Stomach (tissue), 9 donors: Measurements from ENCODE around the gene NTNG1. TPM values are rescaled to one million over a fixed set of nuclear protein-coding genes. Genes with fewer than 3 reads are reported as not detected.
A peak's percentile ranks its signal among the peaks of the same experiment; 100 is the strongest.

Experiments used
- DNase-seq, 2 donors: peaks; one replicate each; pipeline versions ENCODE4 v3.0.0 to v3.0.0-alpha.2; 2013 to 2019
- H3K27ac ChIP-seq, 5 donors: fragments of 200-600 bp in 4 of 5; sonication (generic) in 4 of 5; one replicate each; pipeline ENCODE4 v1.5.1; 2013 to 2019; ENCODE audit warnings: mild to moderate bottlenecking in 1 of 5, moderate library complexity in 1 of 5
- H3K27me3 ChIP-seq, 3 donors: fragments of 200-600 bp; sonication (generic); one replicate each; pipeline ENCODE4 v1.5.1; 2017 to 2019; ENCODE audit warnings: mixed run types in 1 of 3
- H3K36me3 ChIP-seq, 4 donors: fragments of 200-600 bp; sonication (generic); 1 replicate in 3 of 4; 2 replicates in 1 of 4; pipeline ENCODE4 v1.5.1; 2016 to 2019
- H3K4me1 ChIP-seq, 4 donors: fragments of 200-600 bp; sonication (generic); one replicate each; pipeline ENCODE4 v1.5.1; 2016 to 2019
- H3K4me3 ChIP-seq, 4 donors: fragments of 200-600 bp; sonication (generic) in 3 of 4; one replicate each; pipeline ENCODE4 v1.5.1; 2016 to 2019; ENCODE audit warnings: mild to moderate bottlenecking in 1 of 4
- H3K9me3 ChIP-seq, 4 donors: fragments of 200-600 bp; sonication (generic); one replicate each; pipeline ENCODE4 v1.5.1; 2016 to 2019
- CTCF ChIP-seq, 7 experiments: fragments of 450-650 bp in 4 of 7; fragments of 200-600 bp in 3 of 7; sonication (generic) in 3 of 7; IDR thresholded peaks; one replicate each; pipeline ENCODE4 v1.5.1; 2016 to 2019; ENCODE audit warnings: antibody characterized with exemption in 7 of 7, control low read depth in 2 of 7, mild to moderate bottlenecking in 1 of 7
- EP300 ChIP-seq: sonication (generic); formaldehyde crosslinking; IDR thresholded peaks from one replicate; pipeline ENCODE4 v1.6.1; 2017; ENCODE audit warnings: antibody characterized with exemption
- POLR2A ChIP-seq, 4 donors: fragments of 450-650 bp; IDR thresholded peaks; one replicate each; pipeline ENCODE4 v1.6.1; 2016; ENCODE audit warnings: antibody characterized with exemption in 4 of 4, control low read depth in 2 of 4, mild to moderate bottlenecking in 1 of 4, moderate library complexity in 1 of 4
- POLR2AphosphoS5 ChIP-seq, 3 donors: sonication (generic); formaldehyde crosslinking; IDR thresholded peaks; one replicate each; pipeline ENCODE4 v1.6.1; 2016; ENCODE audit warnings: antibody characterized with exemption in 3 of 3
- WGBS, 5 donors: extraction: QIAGEN DNeasy Blood & Tissue Kit in 3 of 5; methylation state at CpG; one replicate each; pipeline versions ENCODE4 v1.1.5 to v1.1.7; 2013 to 2018; 5-methylcytosine and 5-hydroxymethylcytosine counted together
- intact Hi-C: fragments of 100-400 bp; cut with DNase I; formaldehyde crosslinking; loops from one replicate; pipeline ENCODE4 v1.15.1; 2023; ENCODE audit warnings: low total_unique reads
- polyA plus RNA-seq, 3 donors: library from polyadenylated mRNA; stranded (reverse); fragments of 200-250 nt; gene quantifications; one replicate each; pipeline ENCODE4 v1.2.3, GENCODE V29; 2013
- total RNA-seq, 5 donors: library from RNA; depleted of rRNA; stranded (reverse); fragments of >200 nt; gene quantifications; one replicate each; pipeline versions ENCODE4 v1.1.0 to v1.2.3, GENCODE V29; 2014 to 2016
- donor health status: healthy with polysubstance abuse.
- donor health status: Bipolar disorder and iron deficiency.
- donor health status: healthy.

Gene NTNG1
- total and polyA plus RNA-seq, 8 donors: 0.23 to 2.0 (median 0.58) TPM; not detected in 3

DNA sequence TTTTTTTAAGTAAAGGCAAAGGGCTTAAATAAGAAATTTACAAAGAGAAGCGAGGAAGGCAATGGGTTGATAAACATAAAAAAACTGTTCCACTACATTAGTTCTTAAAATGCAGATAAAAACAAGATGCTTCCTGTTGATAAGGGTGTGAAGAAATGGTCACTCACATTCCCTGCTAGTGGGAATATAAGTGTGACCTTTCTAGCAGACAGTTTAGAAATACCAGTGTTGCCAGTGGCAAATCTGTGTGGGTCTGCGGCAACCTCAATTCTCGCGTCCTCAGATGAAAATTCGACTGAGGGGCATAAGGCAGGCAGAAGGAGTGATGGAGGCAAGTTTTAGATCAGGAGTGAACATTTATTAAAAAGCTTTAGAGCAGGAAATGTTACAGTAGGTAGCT lies 151.1 kb downstream of the NTNG1 start:
- H3K4me3 ChIP-seq: no peak overlapping the region
- H3K36me3 ChIP-seq: no peaks in the 10 kb centered on the region
- no peak overlapping the region for H3K27ac ChIP-seq
- 71 to 88% (median 81%) methylated on average over 5 of the region's 5 CpGs for WGBS, 5 donors
- no peaks in the 10 kb centered on the region for H3K9me3 ChIP-seq
- intact Hi-C loops: no loop called here
- TF ChIP-seq POLR2AphosphoS5 (IDR thresholded peaks at IDR 0.05) (no peak), CTCF (IDR thresholded peaks at IDR 0.05) (no peak), POLR2A (IDR thresholded peaks at IDR 0.05) (no peak), EP300 (no peak)
- DNase-seq: no peak
- H3K4me1 ChIP-seq: no peaks in the 10 kb centered on the region
- no peaks in the 10 kb centered on the region for H3K27me3 ChIP-seq

DNA sequence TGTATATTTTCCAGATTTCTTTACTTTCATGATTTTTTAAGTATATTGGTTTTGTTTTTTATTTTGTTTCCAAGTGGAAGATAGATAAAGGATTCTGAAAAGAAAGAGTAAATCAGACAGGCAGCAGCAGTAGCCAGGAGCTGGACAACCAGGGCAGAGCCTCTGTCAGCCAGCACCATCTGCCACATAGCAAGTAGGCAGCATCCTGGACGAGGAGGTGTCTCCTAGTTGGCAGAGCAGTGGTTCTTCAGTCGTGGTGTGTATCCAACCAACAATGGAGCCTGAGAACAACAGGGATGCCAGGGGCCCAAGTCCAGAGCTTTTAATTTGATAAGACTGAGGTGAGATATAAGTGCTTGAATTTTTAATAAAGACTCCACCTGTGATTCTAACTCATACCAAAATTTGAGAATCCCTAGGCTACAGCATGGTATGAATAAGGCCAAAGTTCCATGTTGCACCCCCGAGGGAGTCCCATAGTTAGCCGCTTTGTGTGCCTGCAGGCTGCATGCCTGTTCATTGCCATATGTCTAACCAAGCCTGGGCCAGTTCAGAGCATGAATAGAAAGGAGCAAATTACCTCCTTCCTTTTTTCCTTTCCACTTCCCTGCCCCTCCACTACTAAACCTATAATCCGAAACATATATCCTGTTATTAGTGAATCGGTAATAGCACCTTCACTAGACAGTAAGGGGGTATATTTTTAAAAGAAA lies 153.2 kb downstream of the NTNG1 start:
- intact Hi-C loops: no loop called here
- no peaks in the 10 kb centered on the region for H3K9me3 ChIP-seq
- DNase-seq: no peak
- no peaks in the 10 kb centered on the region for H3K27me3 ChIP-seq
- no peaks in the 10 kb centered on the region for H3K36me3 ChIP-seq
- no peak overlapping the region for H3K4me3 ChIP-seq
- 63 to 83% (median 74%) methylated on average over 6 of the region's 6 CpGs for WGBS, 5 donors
- TF ChIP-seq EP300: no peak
- TF ChIP-seq POLR2A (IDR thresholded peaks at IDR 0.05): no peak
- no peak for TF ChIP-seq CTCF (IDR thresholded peaks at IDR 0.05)
- TF ChIP-seq POLR2AphosphoS5 (IDR thresholded peaks at IDR 0.05): no peak
- H3K4me1 ChIP-seq: no peaks in the 10 kb centered on the region
- no peak overlapping the region for H3K27ac ChIP-seq

- DNase-seq: peak in 1 of 2 donors; percentile 37
- no peak overlapping the region for H3K27ac ChIP-seq
- no peak for TF ChIP-seq CTCF (IDR thresholded peaks at IDR 0.05)
- TF ChIP-seq POLR2AphosphoS5 (IDR thresholded peaks at IDR 0.05): no peak
- TF ChIP-seq POLR2A (IDR thresholded peaks at IDR 0.05): no peak
- no peak for TF ChIP-seq EP300
- no peaks in the 10 kb centered on the region for H3K27me3 ChIP-seq
- intact Hi-C loops: no loop called here
- WGBS, 5 donors: 77 to 88% (median 86%) methylated on average over 1 of the region's 1 CpG
- H3K36me3 ChIP-seq: no peaks in the 10 kb centered on the region
- no peaks in the 10 kb centered on the region for H3K4me1 ChIP-seq
- no peak overlapping the region for H3K4me3 ChIP-seq
- H3K9me3 ChIP-seq: no peaks in the 10 kb centered on the region
Observed at GRCh38 chr1:107294686-107295085, 153.8 kb downstream of the NTNG1 start.

DNA sequence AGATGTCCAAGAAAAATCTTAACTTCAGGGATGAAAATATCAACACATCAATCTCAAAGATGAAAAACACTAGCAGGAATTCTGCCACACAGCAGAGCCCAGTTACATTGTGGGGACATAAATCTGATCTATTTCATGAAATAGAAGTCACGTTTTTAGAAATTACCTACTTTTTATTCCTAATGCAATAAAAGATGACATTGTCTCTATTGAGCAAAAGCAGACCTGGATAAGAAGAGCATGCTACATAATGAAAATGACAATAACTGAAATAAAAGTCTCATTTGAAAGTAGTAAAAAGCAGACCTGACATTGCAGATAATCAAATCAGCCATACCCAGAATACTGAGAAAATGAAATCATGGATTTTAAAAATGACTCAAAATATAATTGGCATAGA lies 156.8 kb downstream of the NTNG1 start:
- intact Hi-C loops: no loop called here
- H3K4me1 ChIP-seq: no peaks in the 10 kb centered on the region
- H3K27ac ChIP-seq: no peak overlapping the region
- DNase-seq: no peak
- H3K36me3 ChIP-seq: no peaks in the 10 kb centered on the region
- TF ChIP-seq POLR2A (IDR thresholded peaks at IDR 0.05) (no peak), POLR2AphosphoS5 (IDR thresholded peaks at IDR 0.05) (no peak)
- 39 to 58% (median 43%) methylated on average over 1 of the region's 1 CpG for whole genome bisulfite sequencing, 5 donors
- H3K9me3 ChIP-seq: no peaks in the 10 kb centered on the region
- H3K4me3 ChIP-seq: no peak overlapping the region
- H3K27me3 ChIP-seq: no peaks in the 10 kb centered on the region

DNA sequence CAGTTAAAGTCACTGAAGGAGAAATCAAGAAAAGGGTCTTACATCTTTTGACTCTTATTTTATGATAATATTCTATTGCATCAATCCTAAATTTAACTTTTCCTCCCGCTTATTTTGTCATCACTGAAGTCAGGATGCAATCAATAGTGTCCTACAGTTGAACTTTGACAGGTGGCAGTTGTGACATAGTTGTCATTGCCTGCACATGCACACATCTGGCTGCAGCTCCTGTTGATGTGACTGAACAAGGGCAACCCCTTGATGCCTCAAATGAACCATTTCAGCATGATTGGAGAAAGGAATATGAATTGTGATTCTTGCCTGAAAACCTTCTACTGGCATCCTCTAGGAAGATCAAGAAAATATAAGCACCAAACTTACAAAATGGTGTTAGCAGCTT lies 157.7 kb downstream of the NTNG1 start:
- intact Hi-C loops: no loop called here
- DNase-seq: no peak
- no peaks in the 10 kb centered on the region for H3K36me3 ChIP-seq
- no peaks in the 10 kb centered on the region for H3K27me3 ChIP-seq
- H3K27ac ChIP-seq: no peak overlapping the region
- no peaks in the 10 kb centered on the region for H3K4me1 ChIP-seq
- no peak overlapping the region for H3K4me3 ChIP-seq
- WGBS, 5 donors: 11 to 35% (median 26%) methylated on average over 1 of the region's 1 CpG
- H3K9me3 ChIP-seq: no peaks in the 10 kb centered on the region
- TF ChIP-seq POLR2AphosphoS5 (IDR thresholded peaks at IDR 0.05): no peak
- TF ChIP-seq EP300: no peak
- no peak for TF ChIP-seq POLR2A (IDR thresholded peaks at IDR 0.05)
- no peak for TF ChIP-seq CTCF (IDR thresholded peaks at IDR 0.05)
